ENCODE measurements around the gene MZT2A.
"Not testable (repeated sequence)": the region's sequence is repeated elsewhere in the genome, so short reads cannot be mapped to it uniquely, and the experiment has no call there.

The MZT2A gene

GRCh38 chr2:131492418-131493198 is 411 bp upstream of the MZT2A start:
- DNase-seq (ENCODE audit: low read depth in 2 of 2) = peak; percentile 76 to 78

GRCh38 chr2:131491469-131491836 is 744 bp downstream of the MZT2A start:
- DNase-seq (ENCODE audit: low read depth in 2 of 2) = not testable (repeated sequence)

- DNase-seq (ENCODE audit: low read depth in 2 of 2) = not testable (repeated sequence)
These were observed 1.4 kb downstream of the MZT2A start for GRCh38 chr2:131490616-131491468.

- no peak for DNase-seq (ENCODE audit: low read depth in 2 of 2)
These were observed 3.6 kb downstream of the MZT2A start for GRCh38 chr2:131488306-131489205.

- DNase-seq (ENCODE audit: low read depth in 2 of 2) = not testable (repeated sequence)
These were observed 5.8 kb downstream of the MZT2A start for GRCh38 chr2:131486201-131486902.

- DNase-seq (ENCODE audit: low read depth in 2 of 2) = not testable (repeated sequence)
These were observed 7.2 kb downstream of the MZT2A start for GRCh38 chr2:131484906-131485460.

- not testable (repeated sequence) for DNase-seq (ENCODE audit: low read depth in 2 of 2)
These were observed 8.0 kb downstream of the MZT2A start for GRCh38 chr2:131483981-131484820.

- not testable (repeated sequence) for DNase-seq (ENCODE audit: low read depth in 2 of 2)
These were observed 9.6 kb downstream of the MZT2A start for GRCh38 chr2:131482506-131483155.

GRCh38 chr2:131480351-131480750 is 11.8 kb downstream of the MZT2A start:
- not testable (repeated sequence) for DNase-seq (ENCODE audit: low read depth in 2 of 2)

GRCh38 chr2:131478850-131479461 is 13.2 kb downstream of the MZT2A start:
- DNase-seq (ENCODE audit: low read depth in 2 of 2) = not testable (repeated sequence)

GRCh38 chr2:131478074-131478849 is 13.9 kb downstream of the MZT2A start:
- not testable (repeated sequence) for DNase-seq (ENCODE audit: low read depth in 2 of 2)

GRCh38 chr2:131477227-131477626 is 15.0 kb downstream of the MZT2A start:
- DNase-seq (ENCODE audit: low read depth in 2 of 2) = not testable (repeated sequence)

GRCh38 chr2:131476363-131476762 is 15.8 kb downstream of the MZT2A start:
- not testable (repeated sequence) for DNase-seq (ENCODE audit: low read depth in 2 of 2)

- no peak for DNase-seq (ENCODE audit: low read depth in 2 of 2)
These were observed 16.4 kb downstream of the MZT2A start, which contains the start of gene TUBA3D for GRCh38 chr2:131475831-131476230. Gene TUBA3D, plus strand, starts transcription at chr2:131476119. Its CDS starts 81 bp downstream, at chr2:131476200.

GRCh38 chr2:131473266-131473665 is 18.9 kb downstream of the MZT2A start:
- not testable (repeated sequence) for DNase-seq (ENCODE audit: low read depth in 2 of 2)

GRCh38 chr2:131471624-131472023 is 20.6 kb downstream of the MZT2A start:
- DNase-seq (ENCODE audit: low read depth in 2 of 2) = not testable (repeated sequence)

GRCh38 chr2:131470944-131471343 is 21.3 kb downstream of the MZT2A start:
- DNase-seq (ENCODE audit: low read depth in 2 of 2) = not testable (repeated sequence)

- not testable (repeated sequence) for DNase-seq (ENCODE audit: low read depth in 2 of 2)
These were observed 24.5 kb downstream of the MZT2A start for GRCh38 chr2:131467722-131468121.
